GM12865 (cell line): ENCODE measurements around the gene COL18A1.

Experiments used
- DNase-seq: peaks from one replicate; pipeline ENCODE4 v3.0.0; 2010; ENCODE audit warnings: low read depth
- H3K4me3 ChIP-seq: 2 replicates; pipeline ENCODE4 v1.5.1; 2011; ENCODE audit warnings: mild to moderate bottlenecking, low read depth, low read length, control low read depth
- TF ChIP-seq, protein P1 (sequence below): IDR thresholded peaks from 2 replicates; pipeline ENCODE4 v1.5.1; 2011; ENCODE audit warnings: low read length, control low read depth, low read depth, inconsistent platforms; ENCODE audit not compliant: insufficient read depth; ENCODE audit errors: missing control alignments

Gene COL18A1

DNA sequence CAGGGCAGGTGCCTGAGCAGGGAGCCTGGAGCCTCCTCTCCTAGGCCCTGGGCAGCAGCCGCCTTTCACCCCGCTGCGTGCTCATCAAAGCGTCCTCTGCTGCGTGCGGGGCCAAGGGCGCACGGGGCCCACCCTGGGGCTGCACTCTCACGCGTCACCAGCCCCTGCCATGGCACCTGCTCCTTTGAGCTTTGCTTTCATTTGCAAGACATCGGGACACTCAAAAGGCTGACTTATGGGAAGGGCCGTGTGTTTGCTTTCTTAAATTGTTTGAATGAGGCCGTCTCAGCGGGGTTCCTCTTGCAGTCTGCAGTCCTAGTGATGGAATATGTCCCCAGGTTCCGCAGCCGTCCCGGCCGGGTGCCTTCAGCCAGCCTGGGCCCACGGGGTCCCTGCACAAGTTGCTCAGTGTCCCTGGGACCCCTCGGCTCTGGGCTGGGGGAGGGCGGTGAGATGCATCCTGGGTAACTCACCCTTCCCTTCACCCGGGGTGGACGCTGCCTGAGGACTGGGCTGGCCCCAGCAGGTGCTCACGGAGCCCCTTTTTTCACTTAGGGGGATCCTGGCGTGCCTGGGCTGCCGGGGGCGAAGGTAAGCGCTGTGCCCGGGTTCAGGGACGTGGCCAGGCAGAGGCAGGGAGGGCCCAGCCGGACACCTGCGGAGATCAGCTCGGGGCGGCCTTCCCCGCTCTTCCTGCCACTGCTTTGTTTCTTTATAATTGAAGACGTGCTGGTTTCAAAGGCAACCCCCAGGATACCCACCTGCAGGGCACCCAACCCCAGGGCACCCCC lies 84.2 kb downstream of the COL18A1 start:
- DNase-seq, result no peak
- no peak overlapping the region for H3K4me3 ChIP-seq
- TF ChIP-seq, protein P1, sequence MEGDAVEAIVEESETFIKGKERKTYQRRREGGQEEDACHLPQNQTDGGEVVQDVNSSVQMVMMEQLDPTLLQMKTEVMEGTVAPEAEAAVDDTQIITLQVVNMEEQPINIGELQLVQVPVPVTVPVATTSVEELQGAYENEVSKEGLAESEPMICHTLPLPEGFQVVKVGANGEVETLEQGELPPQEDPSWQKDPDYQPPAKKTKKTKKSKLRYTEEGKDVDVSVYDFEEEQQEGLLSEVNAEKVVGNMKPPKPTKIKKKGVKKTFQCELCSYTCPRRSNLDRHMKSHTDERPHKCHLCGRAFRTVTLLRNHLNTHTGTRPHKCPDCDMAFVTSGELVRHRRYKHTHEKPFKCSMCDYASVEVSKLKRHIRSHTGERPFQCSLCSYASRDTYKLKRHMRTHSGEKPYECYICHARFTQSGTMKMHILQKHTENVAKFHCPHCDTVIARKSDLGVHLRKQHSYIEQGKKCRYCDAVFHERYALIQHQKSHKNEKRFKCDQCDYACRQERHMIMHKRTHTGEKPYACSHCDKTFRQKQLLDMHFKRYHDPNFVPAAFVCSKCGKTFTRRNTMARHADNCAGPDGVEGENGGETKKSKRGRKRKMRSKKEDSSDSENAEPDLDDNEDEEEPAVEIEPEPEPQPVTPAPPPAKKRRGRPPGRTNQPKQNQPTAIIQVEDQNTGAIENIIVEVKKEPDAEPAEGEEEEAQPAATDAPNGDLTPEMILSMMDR, result no peak

- no peak overlapping the region for H3K4me3 ChIP-seq
- DNase-seq, result no peak
- TF ChIP-seq, protein P1, result no peak
These were observed 84.7 kb downstream of the COL18A1 start for GRCh38 chr21:45489722-45489982.

DNA sequence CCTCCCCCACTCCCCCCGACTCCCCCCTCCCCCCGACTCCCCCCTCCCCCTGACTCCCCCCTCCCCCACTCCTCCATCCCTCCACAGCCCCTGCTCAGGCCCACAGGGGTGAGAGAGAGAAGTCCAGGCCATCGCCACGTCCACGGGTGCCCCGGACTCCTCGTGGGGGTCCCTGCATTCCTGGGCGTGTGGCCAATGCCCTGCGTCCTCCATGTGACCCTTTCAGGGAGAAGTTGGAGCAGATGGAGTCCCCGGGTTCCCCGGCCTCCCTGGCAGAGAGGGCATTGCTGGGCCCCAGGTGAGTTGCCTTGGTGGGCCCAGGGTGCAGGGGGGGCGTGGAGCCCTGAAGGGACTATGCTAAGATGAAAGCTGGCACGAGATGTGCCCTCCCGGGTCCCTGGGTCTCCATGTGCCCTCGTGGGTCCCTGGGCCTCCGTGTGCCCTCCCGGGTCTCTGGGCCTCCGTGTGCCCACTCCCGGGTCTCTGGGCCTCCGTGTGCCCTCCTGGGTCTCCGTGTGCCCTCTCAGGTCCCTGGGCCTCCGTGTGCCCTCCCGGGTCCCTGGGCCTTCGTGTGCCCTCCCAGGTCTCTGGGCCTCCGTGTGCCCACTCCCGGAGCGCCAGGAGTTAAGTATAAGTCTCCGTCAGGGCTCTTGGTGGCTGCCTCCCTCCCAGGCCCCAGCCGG lies 85.2 kb downstream of the COL18A1 start:
- TF ChIP-seq, protein P1, result no peak
- no peak overlapping the region for H3K4me3 ChIP-seq
- no peak for DNase-seq

DNA sequence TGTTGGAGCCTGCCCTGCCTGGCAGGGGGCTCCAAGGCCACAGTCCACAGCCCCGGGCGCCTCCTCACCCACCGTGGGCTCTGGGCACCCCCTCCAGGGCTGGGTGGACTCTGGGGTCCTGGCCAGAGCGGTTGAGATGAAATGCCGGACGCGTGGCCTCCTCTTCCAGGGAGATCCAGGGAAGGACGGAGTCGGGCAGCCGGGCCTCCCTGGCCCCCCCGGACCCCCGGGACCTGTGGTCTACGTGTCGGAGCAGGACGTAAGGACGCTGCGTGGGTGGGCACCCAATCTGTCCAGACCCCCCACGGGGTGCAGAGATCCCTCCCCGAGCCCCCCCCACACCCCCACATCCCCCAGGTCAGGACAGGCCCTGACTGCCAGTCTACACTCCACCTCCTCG lies 86.1 kb downstream of the COL18A1 start:
- DNase-seq, result no peak
- TF ChIP-seq, protein P1, result no peak

DNA sequence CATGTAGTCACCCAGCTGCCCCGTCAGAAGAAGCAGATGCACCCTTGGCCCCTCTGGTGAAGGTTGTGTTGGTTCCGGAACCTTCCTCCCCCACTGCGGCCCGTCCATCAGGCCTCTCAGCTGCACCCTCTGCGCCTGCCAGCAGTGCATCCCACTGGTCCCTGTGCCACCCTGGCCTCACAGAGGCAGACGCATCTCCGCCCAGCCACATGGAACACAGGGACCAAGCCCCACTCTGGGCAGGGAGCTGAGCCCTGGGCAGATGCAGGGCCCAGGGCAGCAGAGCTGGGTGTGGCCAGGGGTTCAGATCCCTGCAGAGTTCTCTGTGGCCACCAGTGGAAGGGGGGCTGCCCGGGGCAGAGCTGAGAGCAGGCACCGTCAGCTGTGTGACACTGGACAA lies 86.7 kb downstream of the COL18A1 start:
- DNase-seq, result no peak
- TF ChIP-seq, protein P1, result no peak
- no peak overlapping the region for H3K4me3 ChIP-seq

More for the DNA sequence above, 86.1 kb downstream of the COL18A1 start:
- no peak overlapping the region for H3K4me3 ChIP-seq

GRCh38 chr21:45492765-45493164 lies 87.8 kb downstream of the COL18A1 start:
- TF ChIP-seq, protein P1, result no peak
- DNase-seq, result no peak
- no peak overlapping the region for H3K4me3 ChIP-seq

DNA sequence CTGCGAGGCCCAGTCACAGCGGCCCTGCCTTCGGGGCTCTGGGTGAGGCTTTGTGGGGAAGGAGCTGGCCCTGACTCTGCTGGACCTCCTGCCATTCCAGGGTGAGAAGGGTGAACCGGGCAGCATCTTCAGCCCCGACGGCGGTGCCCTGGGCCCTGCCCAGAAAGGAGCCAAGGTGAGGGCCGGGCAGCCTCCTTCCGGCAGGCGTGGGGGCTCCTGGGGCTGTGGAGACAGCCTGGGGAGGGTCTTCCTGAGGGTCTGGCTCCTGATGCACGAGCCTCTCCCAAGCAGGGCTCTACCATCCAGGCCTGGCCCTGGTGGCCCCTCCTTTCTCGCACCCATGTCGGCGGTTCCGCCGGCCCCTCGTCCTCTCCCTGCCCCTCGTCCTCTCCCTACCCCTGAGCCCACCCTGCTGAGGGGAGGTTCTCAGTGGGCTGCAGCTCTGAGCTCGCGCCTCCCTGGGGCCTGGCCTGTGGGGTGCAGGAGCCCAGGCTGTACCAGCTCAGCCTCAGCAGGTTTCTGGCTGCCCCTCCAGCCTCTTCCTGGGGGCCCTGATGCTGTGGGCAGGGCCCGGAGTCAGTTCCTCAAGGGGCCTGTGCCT lies 88.5 kb downstream of the COL18A1 start:
- TF ChIP-seq, protein P1, result no peak
- no peak overlapping the region for H3K4me3 ChIP-seq
- no peak for DNase-seq
